Measurements from ENCODE around the gene OR5H14.
"Not testable (repeated sequence)": the region's sequence is repeated elsewhere in the genome, so short reads cannot be mapped to it uniquely, and the experiment has no call there.

OR5H14 gene
- 0.05 to 0.09 reads per million in 2 donors for total RNA-seq

DNA sequence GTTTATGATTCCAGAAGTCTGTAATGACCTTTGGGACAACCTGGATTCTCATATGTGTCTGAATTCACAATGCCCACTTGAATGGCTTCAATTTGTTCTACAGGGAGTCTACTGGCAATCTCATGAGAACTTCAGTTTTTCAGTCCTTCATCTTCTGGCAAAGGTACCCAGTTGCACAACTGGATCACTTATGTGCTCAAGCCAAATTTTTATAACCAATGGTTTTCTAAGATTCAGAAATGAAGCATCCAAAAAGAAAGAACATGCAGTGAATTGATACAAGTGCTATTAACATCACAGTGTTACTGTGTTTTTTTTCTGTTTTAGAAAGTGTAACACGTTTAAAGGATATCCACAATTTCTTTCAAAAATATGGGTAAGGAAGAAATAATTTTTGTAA is at the start of gene OR5H14:
OR5H14 (plus strand) TSS at position 301 of the 400 bp plus-strand sequence. CDS start 1,907 bp downstream, outside the sequence.
- no peak for DNase-seq

- DNase-seq: no peak
These were observed 47.4 kb upstream of the OR5H14 start for GRCh38 chr3:98099848-98100247.

- no peak for DNase-seq
These were observed 39.1 kb upstream of the OR5H14 start for GRCh38 chr3:98108162-98108561.

DNA sequence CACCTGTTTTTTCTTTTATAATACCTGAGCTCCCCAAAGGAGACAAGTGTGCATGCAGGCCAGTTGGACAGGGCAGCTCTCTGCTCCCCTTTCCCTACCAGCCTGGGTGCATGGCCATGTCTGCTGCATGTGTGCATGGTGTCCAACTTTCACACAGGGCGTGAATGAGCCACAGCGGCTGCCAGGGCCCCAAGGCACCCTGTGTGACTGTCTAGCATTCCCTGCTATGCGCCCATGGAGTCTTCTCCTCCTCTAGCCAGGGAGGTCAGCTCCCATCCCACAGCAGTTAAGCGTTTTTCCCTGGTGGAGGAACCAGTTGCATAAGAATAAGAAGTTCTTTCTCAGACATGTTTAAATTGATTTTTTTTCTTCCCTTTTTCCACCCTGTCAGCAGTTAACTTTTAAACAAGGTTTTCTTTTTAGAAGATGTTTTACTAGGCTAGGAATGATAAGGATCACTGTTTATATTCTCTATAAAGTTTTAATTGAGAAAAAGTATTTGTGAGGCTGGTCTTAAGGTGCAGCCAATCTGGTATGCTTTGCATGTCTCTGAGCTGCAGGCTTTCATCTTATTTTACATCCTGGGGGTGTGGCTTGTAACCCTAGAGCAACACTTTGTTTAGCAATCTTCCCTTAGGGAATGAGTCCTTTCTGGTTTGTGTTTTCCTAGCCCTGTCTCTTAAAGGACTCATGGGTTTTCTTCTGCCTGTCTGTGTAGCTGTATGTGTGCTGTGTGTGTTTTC is 37.3 kb upstream of the OR5H14 start:
- DNase-seq: no peak

DNA sequence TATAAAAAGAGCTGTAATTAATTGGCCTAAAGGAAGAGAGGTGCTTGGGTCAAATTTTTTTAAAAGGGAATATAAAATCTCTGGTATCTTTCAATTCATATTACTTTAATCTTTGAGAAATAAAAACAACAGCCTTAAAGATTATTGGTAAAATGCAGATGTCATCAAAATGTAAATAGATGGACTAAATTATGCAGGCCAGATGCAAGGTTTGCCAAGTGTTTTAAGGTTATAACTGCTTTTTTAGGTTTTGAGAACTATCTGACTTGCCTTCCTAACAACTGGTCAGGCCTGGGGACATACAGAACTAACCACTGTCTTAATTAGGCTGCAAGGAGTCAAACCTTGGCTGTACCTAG is 36.8 kb upstream of the OR5H14 start:
- no peak for DNase-seq

- no peak for DNase-seq
These were observed 33.0 kb upstream of the OR5H14 start for GRCh38 chr3:98114264-98114663.

DNA sequence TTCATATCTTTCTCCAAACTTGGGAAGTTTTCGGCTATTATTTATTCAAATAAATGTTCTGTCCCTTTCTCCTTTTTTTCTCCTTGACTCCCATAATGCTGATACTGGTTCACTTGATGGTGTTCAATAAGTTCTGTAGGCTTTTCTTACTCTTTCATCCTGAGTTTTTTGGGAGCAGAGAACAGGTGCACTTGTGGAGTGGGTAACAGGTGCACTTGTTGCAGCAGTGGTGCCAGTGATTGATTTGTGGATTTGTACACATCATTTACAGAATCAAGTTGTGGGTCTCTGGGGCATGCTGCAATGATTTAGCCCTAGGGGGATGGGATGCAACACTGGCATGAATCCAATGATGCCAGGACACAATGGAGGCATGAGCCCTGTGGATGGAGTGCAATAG is 31.6 kb upstream of the OR5H14 start:
- no peak for DNase-seq

- DNase-seq: no peak
These were observed 16.9 kb upstream of the OR5H14 start, which contains the start of gene OR5H1 for GRCh38 chr3:98130421-98130820. TSS of gene OR5H1 (plus strand) at chr3:98130721. CDS start at chr3:98132698, 1,977 bp downstream.

GRCh38 chr3:98136631-98137030 is 10.6 kb upstream of the OR5H14 start:
- DNase-seq: no peak

DNA sequence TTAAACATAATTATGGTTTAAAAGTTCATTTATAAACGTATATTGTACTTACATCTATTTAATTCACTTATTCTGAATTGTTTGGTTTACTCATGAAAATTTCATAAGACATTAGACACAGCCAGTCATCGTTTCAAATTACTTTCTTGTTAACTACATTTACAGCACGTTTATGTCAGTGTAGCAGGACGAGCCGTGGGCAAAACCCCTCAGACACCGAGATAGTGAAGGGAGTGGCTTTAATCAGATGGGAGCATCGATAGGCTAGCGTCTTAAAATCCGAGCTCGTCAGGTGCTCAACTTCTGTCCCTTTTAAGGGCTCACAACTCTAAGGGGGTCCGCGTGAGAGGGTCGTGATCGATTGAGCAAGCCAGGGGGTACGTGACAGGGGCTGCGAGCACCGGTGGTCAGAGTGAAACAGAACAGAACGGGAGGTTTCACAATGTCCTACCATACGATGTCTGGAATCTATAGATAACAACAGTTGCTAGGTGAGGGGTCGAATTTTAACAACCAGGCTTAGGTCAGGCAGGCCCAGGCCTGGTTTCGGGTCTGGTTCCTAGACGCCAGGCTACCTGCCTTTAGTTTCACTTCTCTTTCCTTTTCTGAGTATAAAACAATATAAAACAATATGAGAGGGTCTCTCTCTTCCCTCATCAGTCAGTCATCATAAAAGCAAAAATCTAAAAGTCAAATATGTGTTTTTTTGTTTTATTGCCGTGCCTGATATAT is 9.3 kb upstream of the OR5H14 start:
- not testable (repeated sequence) for DNase-seq

DNA sequence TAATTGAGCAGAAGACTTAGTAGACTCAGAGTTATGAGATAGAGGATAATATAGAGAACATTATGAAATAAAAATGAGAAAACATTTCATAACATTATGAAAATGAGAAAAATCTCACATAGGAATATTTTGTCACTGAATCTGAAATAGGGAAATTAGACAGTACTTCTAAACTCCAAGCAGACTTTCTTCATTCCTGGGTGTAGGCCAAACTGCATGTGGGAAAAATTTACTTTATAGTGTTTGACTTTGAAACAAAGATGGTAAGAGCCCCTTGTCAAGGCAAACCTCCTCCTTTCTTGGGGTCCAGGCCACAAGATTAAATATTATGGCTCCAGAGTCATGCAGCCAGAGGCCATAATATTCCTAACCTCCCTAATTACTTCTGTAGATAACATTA is 6.7 kb upstream of the OR5H14 start:
- no peak for DNase-seq

DNA sequence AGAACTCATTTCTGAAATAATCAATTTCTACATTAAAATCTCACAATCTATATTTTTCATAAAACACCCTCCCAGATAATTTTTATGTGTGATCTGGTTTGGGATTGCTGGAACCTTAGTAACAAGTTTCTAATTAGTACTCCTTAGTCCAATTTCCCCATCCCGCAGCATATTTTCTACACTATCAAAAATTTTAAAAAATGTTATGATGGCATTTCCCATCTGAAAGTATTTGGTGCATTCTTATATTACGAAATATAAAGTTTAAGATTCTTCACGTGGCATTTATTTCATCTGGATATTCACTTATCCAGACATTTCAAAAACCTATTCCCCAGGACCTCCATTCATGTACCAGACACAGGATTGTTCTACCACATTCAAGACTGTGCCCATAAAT is 1.5 kb downstream of the OR5H14 start:
- DNase-seq: no peak

GRCh38 chr3:98149456-98149855 is 2.2 kb downstream of the OR5H14 start:
- not testable (repeated sequence) for DNase-seq

DNA sequence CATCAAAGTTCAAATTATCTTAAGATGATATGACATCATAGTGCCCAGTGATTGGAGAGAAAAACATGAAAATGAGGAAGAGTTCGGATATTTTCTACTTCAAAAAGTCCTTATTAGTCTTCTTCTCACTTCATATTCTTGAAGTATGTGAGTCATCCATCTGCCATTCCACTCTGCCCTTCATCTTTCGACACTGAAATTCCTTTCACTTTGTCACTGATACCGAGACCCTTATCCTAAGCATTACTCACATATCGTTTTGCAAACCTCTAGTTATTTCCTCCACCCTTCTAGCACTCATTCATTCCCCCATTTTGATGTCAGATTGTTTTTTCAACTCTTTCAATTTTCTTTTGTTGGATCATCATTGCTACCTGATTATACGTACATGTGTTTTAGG is 4.0 kb downstream of the OR5H14 start:
- DNase-seq: no peak

- no peak for DNase-seq
These were observed 19.1 kb downstream of the OR5H14 start, which contains the start of gene OR5H15 for GRCh38 chr3:98166396-98166795. TSS of gene OR5H15 (plus strand) at chr3:98166696. CDS start at chr3:98168700, 2,004 bp downstream.

DNA sequence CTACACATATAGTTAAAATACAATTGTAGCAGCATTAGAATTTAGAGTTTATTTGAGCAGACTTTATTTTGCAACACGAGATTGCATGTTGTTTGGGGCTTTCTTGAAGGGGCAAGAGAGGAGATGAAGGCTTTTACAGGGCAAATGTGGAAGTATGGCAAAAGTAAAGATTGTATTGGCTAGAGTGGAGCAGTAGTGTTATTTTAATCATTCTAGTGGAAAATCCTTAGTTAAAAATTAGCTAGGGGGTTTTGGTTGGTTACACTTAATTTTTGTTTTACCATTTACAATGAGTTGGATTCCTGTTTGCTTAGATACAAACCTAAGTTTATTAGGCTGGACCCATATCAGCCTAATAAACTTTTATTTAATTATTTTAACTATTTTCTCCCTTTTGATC is 23.8 kb downstream of the OR5H14 start:
- no peak for DNase-seq

- DNase-seq: no peak
These were observed 25.3 kb downstream of the OR5H14 start for GRCh38 chr3:98172621-98173020.

DNA sequence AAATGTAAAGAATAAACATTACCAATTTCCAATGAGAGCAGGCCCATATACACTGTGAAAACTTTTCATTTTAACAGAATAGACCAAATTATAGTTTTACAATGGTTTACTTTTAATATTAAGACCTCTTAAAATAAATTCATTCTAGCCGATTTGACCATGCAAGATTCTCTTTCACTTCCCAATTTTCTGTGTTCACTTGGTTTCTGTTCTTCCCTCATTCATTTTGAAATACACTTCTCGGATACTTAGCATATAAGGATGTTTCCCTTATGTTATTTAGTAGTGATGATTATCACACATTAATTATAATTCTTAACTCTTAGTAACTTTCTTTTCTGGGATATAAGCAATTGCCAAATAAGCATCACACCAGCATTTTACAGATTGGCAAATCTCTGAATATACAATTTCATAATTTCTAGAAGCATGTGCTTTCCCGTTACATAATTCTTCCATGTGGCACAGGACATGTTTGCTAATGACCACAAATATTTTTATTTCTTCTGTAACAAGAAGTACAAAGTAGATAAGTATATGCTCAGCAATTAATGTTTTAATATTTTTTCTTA is 33.1 kb downstream of the OR5H14 start:
- no peak for DNase-seq

DNA sequence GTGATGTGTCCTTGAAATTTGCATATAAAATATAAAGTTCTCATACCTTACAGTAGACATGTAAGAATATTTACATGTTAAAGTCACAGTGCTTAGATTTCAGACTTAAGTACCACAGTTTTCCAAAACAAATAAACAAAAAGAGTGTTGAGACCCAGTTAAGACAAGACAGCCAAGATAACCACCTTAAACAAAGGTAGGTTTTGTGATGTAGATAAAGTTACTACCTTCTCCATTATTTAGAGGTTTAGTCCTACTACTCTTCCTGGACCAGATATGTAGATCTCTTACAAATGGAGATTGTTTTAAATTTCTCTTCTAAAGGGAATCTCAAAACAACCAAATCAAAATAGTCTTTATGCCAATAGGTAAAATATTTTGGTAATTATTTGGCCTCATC is 34.9 kb downstream of the OR5H14 start:
- DNase-seq: no peak

GRCh38 chr3:98185180-98185579 is 37.9 kb downstream of the OR5H14 start:
- no peak for DNase-seq

GRCh38 chr3:98188545-98188944 is 41.3 kb downstream of the OR5H14 start:
- DNase-seq: no peak

- DNase-seq: not testable (repeated sequence)
These were observed 43.6 kb downstream of the OR5H14 start for GRCh38 chr3:98190911-98191310.

GRCh38 chr3:98196293-98196692 is 49.0 kb downstream of the OR5H14 start:
- DNase-seq: not testable (repeated sequence)

DNA sequence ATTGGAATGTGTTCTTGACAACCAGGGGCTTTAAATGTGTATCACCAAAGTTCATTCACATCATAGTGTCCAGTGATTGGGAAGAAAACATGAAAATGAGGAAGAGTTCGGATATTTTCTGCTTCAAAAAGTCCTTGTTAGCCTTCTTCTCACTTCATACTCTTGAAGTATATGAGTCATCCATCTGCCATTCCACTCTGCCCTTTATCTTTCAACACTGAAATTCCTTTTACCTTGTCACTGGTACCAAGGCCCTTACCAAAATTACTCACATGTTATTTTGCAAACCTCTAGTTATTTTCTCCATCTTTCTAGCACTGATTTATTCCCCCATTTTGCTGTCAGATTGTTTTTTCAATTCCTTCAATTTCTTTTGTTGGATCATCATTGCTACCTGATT is 51.7 kb downstream of the OR5H14 start:
- no peak for DNase-seq
